Endothelial cell (in vitro differentiated cells): Measurements from ENCODE around the gene ZNF366. TPM values are rescaled to one million over a fixed set of nuclear protein-coding genes. Genes with fewer than 3 reads are reported as not detected.

Source experiments
- DNase-seq: peaks from one replicate; pipeline ENCODE4 v3.0.0; 2021; ENCODE audit warnings: low spot score
- H3K27ac Mint-ChIP-seq: one replicate; pipeline ENCODE4 v1.8.0; 2021; ENCODE audit warnings: mixed read lengths, inconsistent platforms; ENCODE audit not compliant: unreplicated experiment
- H3K27me3 Mint-ChIP-seq: one replicate; pipeline ENCODE4 v1.8.0; 2021; ENCODE audit warnings: mild to moderate bottlenecking, moderate library complexity, mixed read lengths, inconsistent platforms; ENCODE audit not compliant: unreplicated experiment
- H3K36me3 Mint-ChIP-seq: one replicate; pipeline ENCODE4 v1.8.0; 2021; ENCODE audit warnings: mild to moderate bottlenecking, low read depth, mixed read lengths, inconsistent platforms; ENCODE audit not compliant: unreplicated experiment
- H3K4me1 Mint-ChIP-seq: one replicate; pipeline ENCODE4 v1.8.0; 2021; ENCODE audit warnings: mild to moderate bottlenecking, mixed read lengths, inconsistent platforms; ENCODE audit not compliant: unreplicated experiment
- H3K4me3 Mint-ChIP-seq: one replicate; pipeline ENCODE4 v1.8.0; 2021; ENCODE audit warnings: mild to moderate bottlenecking, mixed read lengths, inconsistent platforms; ENCODE audit not compliant: unreplicated experiment
- H3K9me3 Mint-ChIP-seq: one replicate; pipeline ENCODE4 v1.8.0; 2021; ENCODE audit warnings: mixed read lengths, inconsistent platforms; ENCODE audit not compliant: unreplicated experiment
- total RNA-seq: library from RNA; stranded (reverse); fragmentation: NEBNext Ultra II Directional; extraction: Animal tissue kit (Norgen Biotek cat#: 25700); gene quantifications from one replicate; pipeline ENCODE4 v1.2.1, GENCODE V29; 2021; ENCODE audit not compliant: unreplicated experiment
- TF ChIP-seq, protein P1 (sequence below): fragments of 200-600 bp; sonication (generic); IDR thresholded peaks from one replicate; pipeline ENCODE4 v1.5.0; 2021; ENCODE audit warnings: antibody characterized with exemption; ENCODE audit not compliant: unreplicated experiment

Gene ZNF366
- total RNA-seq, 1 donor from 2014 or later, result 23.3 TPM

DNA sequence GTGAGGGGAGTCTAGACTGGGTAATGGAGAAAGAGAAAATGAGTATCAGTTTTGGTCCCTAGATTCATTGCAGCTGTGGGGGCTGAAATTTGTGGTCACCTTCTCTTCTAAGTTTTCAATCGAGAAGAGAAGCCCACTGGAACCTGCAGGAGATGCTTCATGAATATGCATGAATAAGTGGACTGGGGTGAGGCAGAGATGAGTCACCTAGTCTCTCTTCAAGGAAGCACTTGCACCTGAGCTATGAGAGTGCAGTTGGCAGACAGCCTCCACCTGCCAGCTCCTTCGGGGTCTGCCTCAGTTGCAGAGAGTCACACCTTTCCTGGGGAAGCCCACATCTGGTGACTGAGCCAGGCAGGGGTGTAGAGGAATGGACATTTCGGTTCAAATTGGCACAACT is 69.1 kb downstream of the ZNF366 start:
- H3K27ac Mint-ChIP-seq, result no peak overlapping the region
- TF ChIP-seq, protein P1, sequence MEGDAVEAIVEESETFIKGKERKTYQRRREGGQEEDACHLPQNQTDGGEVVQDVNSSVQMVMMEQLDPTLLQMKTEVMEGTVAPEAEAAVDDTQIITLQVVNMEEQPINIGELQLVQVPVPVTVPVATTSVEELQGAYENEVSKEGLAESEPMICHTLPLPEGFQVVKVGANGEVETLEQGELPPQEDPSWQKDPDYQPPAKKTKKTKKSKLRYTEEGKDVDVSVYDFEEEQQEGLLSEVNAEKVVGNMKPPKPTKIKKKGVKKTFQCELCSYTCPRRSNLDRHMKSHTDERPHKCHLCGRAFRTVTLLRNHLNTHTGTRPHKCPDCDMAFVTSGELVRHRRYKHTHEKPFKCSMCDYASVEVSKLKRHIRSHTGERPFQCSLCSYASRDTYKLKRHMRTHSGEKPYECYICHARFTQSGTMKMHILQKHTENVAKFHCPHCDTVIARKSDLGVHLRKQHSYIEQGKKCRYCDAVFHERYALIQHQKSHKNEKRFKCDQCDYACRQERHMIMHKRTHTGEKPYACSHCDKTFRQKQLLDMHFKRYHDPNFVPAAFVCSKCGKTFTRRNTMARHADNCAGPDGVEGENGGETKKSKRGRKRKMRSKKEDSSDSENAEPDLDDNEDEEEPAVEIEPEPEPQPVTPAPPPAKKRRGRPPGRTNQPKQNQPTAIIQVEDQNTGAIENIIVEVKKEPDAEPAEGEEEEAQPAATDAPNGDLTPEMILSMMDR, result no peak
- no peak for DNase-seq
- peaks cover 7% of the 10 kb centered on the region for H3K27me3 Mint-ChIP-seq
- no peaks in the 10 kb centered on the region for H3K9me3 Mint-ChIP-seq
- peaks cover 10% of the 10 kb centered on the region for H3K36me3 Mint-ChIP-seq
- H3K4me3 Mint-ChIP-seq, result no peak overlapping the region
- H3K4me1 Mint-ChIP-seq, result peaks cover 25% of the 10 kb centered on the region

GRCh38 chr5:72436796-72437471 is 70.3 kb downstream of the ZNF366 start:
- peaks cover 3% of the 10 kb centered on the region for H3K27me3 Mint-ChIP-seq
- TF ChIP-seq, protein P1, result no peak
- no peak overlapping the region for H3K27ac Mint-ChIP-seq
- no peaks in the 10 kb centered on the region for H3K9me3 Mint-ChIP-seq
- peaks cover 25% of the 10 kb centered on the region for H3K4me1 Mint-ChIP-seq
- DNase-seq, result no peak
- H3K4me3 Mint-ChIP-seq, result no peak overlapping the region
- H3K36me3 Mint-ChIP-seq, result peaks cover 6% of the 10 kb centered on the region

DNA sequence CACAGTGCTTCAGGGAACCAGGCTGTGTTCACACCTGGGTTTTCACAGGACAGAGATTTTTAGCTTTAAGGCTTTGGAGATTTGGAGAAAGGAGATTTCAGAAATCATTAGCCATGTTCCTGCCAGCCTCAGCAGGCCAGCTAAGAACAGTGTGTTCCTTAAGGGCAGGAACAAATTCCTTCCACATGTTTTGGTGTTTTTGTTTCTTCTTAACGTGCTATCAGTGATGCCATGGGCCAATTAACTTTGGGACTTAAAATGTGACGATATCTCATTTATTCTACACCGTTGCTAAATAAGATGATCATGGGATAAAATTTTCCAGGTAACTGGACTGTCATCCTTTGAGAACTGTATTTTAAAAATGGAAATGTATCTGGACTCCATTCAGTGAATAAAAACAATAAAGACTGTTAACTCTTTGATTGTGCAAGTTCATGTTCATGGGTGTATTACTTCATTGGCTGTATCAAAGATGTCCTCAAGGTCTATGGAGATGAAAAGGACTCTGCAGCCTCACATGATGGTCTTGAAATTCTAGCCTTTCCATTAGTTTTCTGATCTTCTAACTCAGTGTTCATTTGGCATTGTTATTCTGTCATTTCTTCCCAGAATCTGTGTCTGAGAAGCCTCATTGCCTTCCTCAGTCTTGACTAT is 72.3 kb downstream of the ZNF366 start:
- Mint-ChIP-seq H3K27me3 (peaks cover 3% of the 10 kb centered on the region), H3K4me1 (peaks cover 15% of the 10 kb centered on the region), H3K4me3 (no peak overlapping the region), H3K27ac (no peak overlapping the region), H3K9me3 (no peaks in the 10 kb centered on the region), H3K36me3 (no peaks in the 10 kb centered on the region)
- no peak for DNase-seq
- TF ChIP-seq, protein P1, result no peak

- Mint-ChIP-seq H3K27ac (no peak overlapping the region), H3K36me3 (no peaks in the 10 kb centered on the region), H3K4me3 (no peak overlapping the region), H3K9me3 (no peaks in the 10 kb centered on the region), H3K4me1 (peaks cover 8% of the 10 kb centered on the region), H3K27me3 (peaks cover 3% of the 10 kb centered on the region)
- TF ChIP-seq, protein P1, result no peak
- DNase-seq, result no peak
These were observed 73.0 kb downstream of the ZNF366 start for GRCh38 chr5:72434056-72434780.
